Activated CD4-positive, alpha-beta T cell treated with anti-CD3 and anti-CD28 coated beads for 48 hours (primary cell): ENCODE measurements around the gene ATP9B.

Source experiments
- DNase-seq: peaks from one replicate; pipeline ENCODE4 v3.0.0-alpha.2; 2020

ATP9B gene

GRCh38 chr18:79401494-79402208 lies 332.5 kb downstream of the ATP9B start:
- no peak for DNase-seq

- no peak for DNase-seq
Measured at GRCh38 chr18:79402209-79402576, 333.0 kb downstream of the ATP9B start.

GRCh38 chr18:79402977-79403722 lies 334.0 kb downstream of the ATP9B start:
- peak; percentile 24 for DNase-seq

- no peak for DNase-seq
Measured at GRCh38 chr18:79403723-79404566, 334.8 kb downstream of the ATP9B start.

- DNase-seq, result peak; percentile 51
Measured at GRCh38 chr18:79404567-79404910, 335.3 kb downstream of the ATP9B start.

- peak; percentile 88 for DNase-seq
Measured at GRCh38 chr18:79405019-79405780, 336.0 kb downstream of the ATP9B start.

- peak; percentile 92 for DNase-seq
Measured at GRCh38 chr18:79405781-79406575, 336.8 kb downstream of the ATP9B start.

GRCh38 chr18:79406708-79407107 lies 337.5 kb downstream of the ATP9B start:
- no peak for DNase-seq

GRCh38 chr18:79409313-79409712 lies 340.1 kb downstream of the ATP9B start:
- DNase-seq, result no peak

GRCh38 chr18:79410171-79410641 lies 341.0 kb downstream of the ATP9B start:
- DNase-seq, result no peak

- no peak for DNase-seq
Measured at GRCh38 chr18:79410731-79411613, 341.8 kb downstream of the ATP9B start.

- no peak for DNase-seq
Measured at GRCh38 chr18:79411614-79412526, 342.7 kb downstream of the ATP9B start.

- no peak for DNase-seq
Measured at GRCh38 chr18:79413025-79413424, 343.8 kb downstream of the ATP9B start.

GRCh38 chr18:79413426-79413825 lies 344.2 kb downstream of the ATP9B start:
- no peak for DNase-seq

GRCh38 chr18:79413901-79414300 lies 344.7 kb downstream of the ATP9B start:
- no peak for DNase-seq

- no peak for DNase-seq
Measured at GRCh38 chr18:79416022-79416676, 347.0 kb downstream of the ATP9B start.

GRCh38 chr18:79416677-79417052 lies 347.5 kb downstream of the ATP9B start:
- no peak for DNase-seq

- no peak for DNase-seq
Measured at GRCh38 chr18:79418236-79418635, 349.0 kb downstream of the ATP9B start.

GRCh38 chr18:79418642-79419041 lies 349.4 kb downstream of the ATP9B start:
- no peak for DNase-seq
